Hair follicular keratinocyte (primary cell): ENCODE data around the gene KLHDC4. TPM values are rescaled to one million over a fixed set of nuclear protein-coding genes. Genes with fewer than 3 reads are reported as not detected.

Source experiments
- total RNA-seq: library from RNA; depleted of rRNA; stranded (reverse); fragments of >200 nt; gene quantifications from 2 replicates; pipeline ENCODE4 v1.2.3, GENCODE V29; 2015

The KLHDC4 gene
- 14.8 and 28.3 TPM in 2 replicates for total RNA-seq

GRCh38 chr16:87765776-87766484, at the start of gene KLHDC4:
Gene KLHDC4, minus strand, starts transcription at chr16:87765986. Its CDS starts 96 bp downstream, at chr16:87765890.

Other genes with a start within 250 kb of the KLHDC4 start
- gene JPH3, start 163.5 kb downstream of the KLHDC4 start, total RNA-seq = not detected in 2 replicates
- gene SLC7A5, start 103.5 kb upstream of the KLHDC4 start, total RNA-seq = 873 and 981 TPM in 2 replicates
- not detected in 2 replicates for gene CA5A, start 170.5 kb upstream of the KLHDC4 start, total RNA-seq
- gene BANP, start 185.4 kb upstream of the KLHDC4 start, total RNA-seq = 11.2 and 12.1 TPM in 2 replicates